Karpas-422 (cell line): ENCODE measurements around the gene RBMS1. TPM values are rescaled to one million over a fixed set of nuclear protein-coding genes. Genes with fewer than 3 reads are reported as not detected.

ENCODE experiments used
- DNase-seq: peaks from one replicate; pipeline ENCODE4 v3.0.0-alpha.2; 2015
- H2AFZ ChIP-seq: fragments of 200-600 bp; sonication (generic); 2 replicates; pipeline ENCODE4 v1.6.1; 2014; ENCODE audit warnings: antibody characterized with exemption, low read length, mixed read lengths
- H3K27ac ChIP-seq: fragments of 200-600 bp; sonication (generic); 2 replicates; pipeline ENCODE4 v1.5.1; 2014; ENCODE audit warnings: mild to moderate bottlenecking, low read length, moderate library complexity
- H3K27me3 ChIP-seq: fragments of 200-600 bp; sonication (generic); 2 replicates; pipeline ENCODE4 v1.6.1; 2014; ENCODE audit warnings: low read length, mixed read lengths
- H3K36me3 ChIP-seq: fragments of 200-600 bp; sonication (generic); 2 replicates; pipeline ENCODE4 v1.6.1; 2014; ENCODE audit warnings: low read length, mixed read lengths; ENCODE audit not compliant: insufficient read depth
- H3K4me1 ChIP-seq: fragments of 200-600 bp; sonication (generic); 2 replicates; pipeline ENCODE4 v1.6.1; 2014; ENCODE audit warnings: mild to moderate bottlenecking, low read length, mixed read lengths
- H3K4me2 ChIP-seq: fragments of 200-600 bp; sonication (generic); 2 replicates; pipeline ENCODE4 v1.6.1; 2014; ENCODE audit warnings: low read length, low read depth, mild to moderate bottlenecking; ENCODE audit not compliant: poor library complexity, severe bottlenecking
- H3K4me3 ChIP-seq: fragments of 200-600 bp; sonication (generic); 2 replicates; pipeline ENCODE4 v1.5.1; 2014; ENCODE audit warnings: mild to moderate bottlenecking, antibody characterized with exemption, low read length, mixed read lengths
- H3K79me2 ChIP-seq: fragments of 200-600 bp; sonication (generic); 2 replicates; pipeline ENCODE4 v1.6.1; 2014; ENCODE audit warnings: mild to moderate bottlenecking, low read length, mixed read lengths
- H3K9ac ChIP-seq: fragments of 200-600 bp; sonication (generic); 2 replicates; pipeline ENCODE4 v1.6.0; 2014; ENCODE audit warnings: low read length
- H3K9me2 ChIP-seq: fragments of 200-600 bp; sonication (generic), shearing (Covaris generic); replicated peaks from 2 replicates; pipeline ENCODE4 v1.6.0; 2014; ENCODE audit warnings: mild to moderate bottlenecking, low read length, moderate library complexity; ENCODE audit not compliant: insufficient read depth
- H3K9me3 ChIP-seq: fragments of 300-700, 200-600 bp; sonication (generic); 2 replicates; pipeline ENCODE4 v1.6.1; 2014; ENCODE audit warnings: low read length, mixed read lengths
- H4K20me1 ChIP-seq: fragments of 200-600 bp; sonication (generic); 2 replicates; pipeline ENCODE4 v1.6.1; 2014; ENCODE audit warnings: mild to moderate bottlenecking, antibody characterized with exemption, low read length, low read depth; ENCODE audit not compliant: insufficient read depth
- total RNA-seq: library from RNA; depleted of rRNA; stranded (reverse); fragments of >200 nt; shearing (Covaris generic); gene quantifications from 2 replicates; pipeline ENCODE4 v1.2.3, GENCODE V29; 2014; ENCODE audit warnings: low replicate concordance

Gene RBMS1
- total RNA-seq, 1 experiment from 2014 or later: not detected

GRCh38 chr2:160321006-160321405, 172.6 kb downstream of the RBMS1 start:
- Histone ChIP-seq H3K4me1 (no peaks in the 10 kb centered on the region), H2AFZ (no peak overlapping the region)

DNA sequence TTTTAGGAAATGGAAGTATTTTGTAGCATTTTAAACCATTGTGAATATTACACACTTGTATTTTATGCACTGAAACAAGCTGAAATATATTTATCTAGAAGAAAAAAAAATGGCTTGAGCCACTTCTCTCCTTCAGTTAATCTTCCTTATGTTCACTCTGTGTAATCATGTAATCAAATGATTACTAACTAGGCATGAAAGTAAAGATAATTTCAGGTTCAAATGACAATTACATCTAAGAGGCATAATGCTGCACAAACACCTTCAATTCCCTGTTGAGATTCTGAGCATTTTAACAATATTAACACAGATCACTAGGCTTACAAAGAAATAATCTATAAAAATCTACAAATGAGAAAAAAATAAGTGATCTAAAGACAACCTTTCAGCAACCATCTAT, 173.9 kb downstream of the RBMS1 start:
- Histone ChIP-seq H3K4me3 (no peak overlapping the region), H3K79me2 (no peaks in the 10 kb centered on the region), H3K9me2 (no peaks in the 10 kb centered on the region), H3K36me3 (no peaks in the 10 kb centered on the region), H3K4me1 (no peaks in the 10 kb centered on the region), H3K9ac (no peak overlapping the region), H4K20me1 (no peaks in the 10 kb centered on the region), H3K27ac (no peak overlapping the region), H2AFZ (no peak overlapping the region), H3K9me3 (no peaks in the 10 kb centered on the region), H3K4me2 (no peak overlapping the region), H3K27me3 (no peaks in the 10 kb centered on the region)
- DNase-seq: no peak

More at GRCh38 chr2:160321006-160321405, 172.6 kb downstream of the RBMS1 start:
- H3K36me3 ChIP-seq: no peaks in the 10 kb centered on the region
- H3K27ac ChIP-seq: no peak overlapping the region
- no peak overlapping the region for H3K4me3 ChIP-seq
- H3K4me2 ChIP-seq: no peak overlapping the region
- H3K79me2 ChIP-seq: no peaks in the 10 kb centered on the region
- no peaks in the 10 kb centered on the region for H3K9me3 ChIP-seq
- DNase-seq: no peak
- no peaks in the 10 kb centered on the region for H4K20me1 ChIP-seq
- no peaks in the 10 kb centered on the region for H3K9me2 ChIP-seq
- H3K27me3 ChIP-seq: no peaks in the 10 kb centered on the region
- H3K9ac ChIP-seq: no peak overlapping the region

- H3K36me3 ChIP-seq: no peaks in the 10 kb centered on the region
- no peaks in the 10 kb centered on the region for H3K9me2 ChIP-seq
- H3K79me2 ChIP-seq: no peaks in the 10 kb centered on the region
- no peak overlapping the region for H3K4me2 ChIP-seq
- H3K4me3 ChIP-seq: no peak overlapping the region
- H4K20me1 ChIP-seq: no peaks in the 10 kb centered on the region
- DNase-seq: no peak
- H3K27me3 ChIP-seq: no peaks in the 10 kb centered on the region
- H2AFZ ChIP-seq: no peak overlapping the region
- no peak overlapping the region for H3K27ac ChIP-seq
- H3K9ac ChIP-seq: no peak overlapping the region
- no peaks in the 10 kb centered on the region for H3K9me3 ChIP-seq
- H3K4me1 ChIP-seq: no peaks in the 10 kb centered on the region
Observed at GRCh38 chr2:160318218-160318617, 175.4 kb downstream of the RBMS1 start.

GRCh38 chr2:160317181-160318099, 176.2 kb downstream of the RBMS1 start:
- H3K79me2 ChIP-seq: no peaks in the 10 kb centered on the region
- H3K4me2 ChIP-seq: no peak overlapping the region
- no peaks in the 10 kb centered on the region for H3K36me3 ChIP-seq
- no peak overlapping the region for H2AFZ ChIP-seq
- H3K9me3 ChIP-seq: no peaks in the 10 kb centered on the region
- no peaks in the 10 kb centered on the region for H3K9me2 ChIP-seq
- H3K27me3 ChIP-seq: no peaks in the 10 kb centered on the region
- H4K20me1 ChIP-seq: no peaks in the 10 kb centered on the region
- no peak overlapping the region for H3K27ac ChIP-seq
- H3K9ac ChIP-seq: no peak overlapping the region
- H3K4me1 ChIP-seq: no peaks in the 10 kb centered on the region
- DNase-seq: no peak
- no peak overlapping the region for H3K4me3 ChIP-seq

GRCh38 chr2:160315337-160315736, 178.3 kb downstream of the RBMS1 start:
- H3K9me2 ChIP-seq: no peaks in the 10 kb centered on the region
- H3K27me3 ChIP-seq: no peaks in the 10 kb centered on the region
- no peaks in the 10 kb centered on the region for H3K9me3 ChIP-seq
- no peak overlapping the region for H3K4me2 ChIP-seq
- no peak overlapping the region for H3K4me3 ChIP-seq
- H3K79me2 ChIP-seq: no peaks in the 10 kb centered on the region
- no peak overlapping the region for H3K27ac ChIP-seq
- H3K4me1 ChIP-seq: no peaks in the 10 kb centered on the region
- H3K9ac ChIP-seq: no peak overlapping the region
- DNase-seq: no peak
- no peaks in the 10 kb centered on the region for H3K36me3 ChIP-seq
- H4K20me1 ChIP-seq: no peaks in the 10 kb centered on the region
- H2AFZ ChIP-seq: no peak overlapping the region

- H3K4me2 ChIP-seq: no peak overlapping the region
- no peaks in the 10 kb centered on the region for H3K27me3 ChIP-seq
- DNase-seq: peak; percentile 29
- H4K20me1 ChIP-seq: no peaks in the 10 kb centered on the region
- no peak overlapping the region for H3K4me3 ChIP-seq
- no peaks in the 10 kb centered on the region for H3K9me3 ChIP-seq
- no peak overlapping the region for H2AFZ ChIP-seq
- no peak overlapping the region for H3K9ac ChIP-seq
- H3K9me2 ChIP-seq: no peaks in the 10 kb centered on the region
- H3K4me1 ChIP-seq: no peaks in the 10 kb centered on the region
- H3K27ac ChIP-seq: no peak overlapping the region
- H3K79me2 ChIP-seq: no peaks in the 10 kb centered on the region
- no peaks in the 10 kb centered on the region for H3K36me3 ChIP-seq
Observed at GRCh38 chr2:160310118-160310828, 183.3 kb downstream of the RBMS1 start.

GRCh38 chr2:160309585-160309984, 184.0 kb downstream of the RBMS1 start:
- no peaks in the 10 kb centered on the region for H3K79me2 ChIP-seq
- no peaks in the 10 kb centered on the region for H3K4me1 ChIP-seq
- no peaks in the 10 kb centered on the region for H3K27me3 ChIP-seq
- no peak overlapping the region for H2AFZ ChIP-seq
- H3K9ac ChIP-seq: no peak overlapping the region
- no peak for DNase-seq
- no peaks in the 10 kb centered on the region for H4K20me1 ChIP-seq
- H3K9me3 ChIP-seq: no peaks in the 10 kb centered on the region
- H3K4me2 ChIP-seq: no peak overlapping the region
- H3K4me3 ChIP-seq: no peak overlapping the region
- no peak overlapping the region for H3K27ac ChIP-seq
- no peaks in the 10 kb centered on the region for H3K9me2 ChIP-seq
- no peaks in the 10 kb centered on the region for H3K36me3 ChIP-seq

GRCh38 chr2:160308915-160309314, 184.7 kb downstream of the RBMS1 start:
- H3K36me3 ChIP-seq: no peaks in the 10 kb centered on the region

More at GRCh38 chr2:160308915-160309314, 184.7 kb downstream of the RBMS1 start:
- no peak for DNase-seq
- H3K79me2 ChIP-seq: no peaks in the 10 kb centered on the region
- H3K4me1 ChIP-seq: no peaks in the 10 kb centered on the region
- no peak overlapping the region for H3K4me2 ChIP-seq
- no peak overlapping the region for H3K9ac ChIP-seq
- no peak overlapping the region for H2AFZ ChIP-seq
- no peak overlapping the region for H3K4me3 ChIP-seq
- no peaks in the 10 kb centered on the region for H3K27me3 ChIP-seq
- no peaks in the 10 kb centered on the region for H4K20me1 ChIP-seq
- H3K9me3 ChIP-seq: no peaks in the 10 kb centered on the region
- H3K27ac ChIP-seq: no peak overlapping the region
- H3K9me2 ChIP-seq: no peaks in the 10 kb centered on the region
